GM21528 (cell line): Measurements from ENCODE around the gene HOXB8.

Experiments
- ATAC-seq: cut with Tn5 transposase; IDR thresholded peaks from one replicate; pipeline ENCODE4 v1.9.1; 2021; ENCODE audit warnings: mild to moderate bottlenecking, moderate library complexity; ENCODE audit not compliant: unreplicated experiment, low FRiP score

The HOXB8 gene

GRCh38 chr17:48637323-48638260, 22.5 kb upstream of the HOXB8 start:
- no peak for ATAC-seq

GRCh38 chr17:48636177-48637018, 21.3 kb upstream of the HOXB8 start:
- ATAC-seq = no peak

- ATAC-seq = no peak
These were observed 19.6 kb upstream of the HOXB8 start for GRCh38 chr17:48634493-48635208.

GRCh38 chr17:48633266-48633677, 18.2 kb upstream of the HOXB8 start:
- no peak for ATAC-seq

- ATAC-seq = no peak
These were observed 17.6 kb upstream of the HOXB8 start for GRCh38 chr17:48632579-48633265.

GRCh38 chr17:48631693-48632578, 16.8 kb upstream of the HOXB8 start:
- no peak for ATAC-seq

GRCh38 chr17:48630925-48631692, 16.0 kb upstream of the HOXB8 start:
- ATAC-seq = no peak

- ATAC-seq = no peak
These were observed 15.2 kb upstream of the HOXB8 start for GRCh38 chr17:48630009-48630924.

- ATAC-seq = no peak
These were observed 14.3 kb upstream of the HOXB8 start for GRCh38 chr17:48629411-48629759.

GRCh38 chr17:48628649-48629410, 13.7 kb upstream of the HOXB8 start:
- no peak for ATAC-seq

GRCh38 chr17:48627623-48628521, 12.8 kb upstream of the HOXB8 start:
- ATAC-seq = no peak

- ATAC-seq = no peak
These were observed 12.1 kb upstream of the HOXB8 start for GRCh38 chr17:48627118-48627597.

GRCh38 chr17:48626245-48627117, 11.4 kb upstream of the HOXB8 start, which contains the start of gene HOXB9:
Gene HOXB9 (minus strand): TSS chr17:48626358. CDS start chr17:48626269, 89 bp downstream.
- ATAC-seq = no peak

- no peak for ATAC-seq
These were observed 10.6 kb upstream of the HOXB8 start for GRCh38 chr17:48625495-48626244.
